Erythroblast (primary cell): Measurements from ENCODE around the gene ITPR1.

Experiments used
- DNase-seq, 2 experiments: peaks; one replicate each; lab custom pipeline; 2025; lab: John Stamatoyannopoulos, UW
- GATA1 ChIP-seq: IDR thresholded peaks from 2 replicates; pipeline ENCODE4 v1.6.1; 2011; ENCODE audit warnings: low read depth, mild to moderate bottlenecking, control low read depth, low read length, moderate library complexity
- POLR2A ChIP-seq: IDR thresholded peaks from 2 replicates; pipeline ENCODE4 v1.6.1; 2011; ENCODE audit warnings: mild to moderate bottlenecking, low read length

Gene ITPR1

GRCh38 chr3:4525560-4526223 lies 32.5 kb downstream of the ITPR1 start:
- no peak for DNase-seq
- TF ChIP-seq POLR2A (no peak), GATA1 (no peak)

GRCh38 chr3:4528320-4528719 lies 35.2 kb downstream of the ITPR1 start:
- DNase-seq, result no peak
- no peak for TF ChIP-seq POLR2A
- TF ChIP-seq GATA1, result no peak

- DNase-seq, result no peak
- TF ChIP-seq GATA1 (no peak), POLR2A (no peak)
These were observed 35.9 kb downstream of the ITPR1 start for GRCh38 chr3:4528819-4529600.

DNA sequence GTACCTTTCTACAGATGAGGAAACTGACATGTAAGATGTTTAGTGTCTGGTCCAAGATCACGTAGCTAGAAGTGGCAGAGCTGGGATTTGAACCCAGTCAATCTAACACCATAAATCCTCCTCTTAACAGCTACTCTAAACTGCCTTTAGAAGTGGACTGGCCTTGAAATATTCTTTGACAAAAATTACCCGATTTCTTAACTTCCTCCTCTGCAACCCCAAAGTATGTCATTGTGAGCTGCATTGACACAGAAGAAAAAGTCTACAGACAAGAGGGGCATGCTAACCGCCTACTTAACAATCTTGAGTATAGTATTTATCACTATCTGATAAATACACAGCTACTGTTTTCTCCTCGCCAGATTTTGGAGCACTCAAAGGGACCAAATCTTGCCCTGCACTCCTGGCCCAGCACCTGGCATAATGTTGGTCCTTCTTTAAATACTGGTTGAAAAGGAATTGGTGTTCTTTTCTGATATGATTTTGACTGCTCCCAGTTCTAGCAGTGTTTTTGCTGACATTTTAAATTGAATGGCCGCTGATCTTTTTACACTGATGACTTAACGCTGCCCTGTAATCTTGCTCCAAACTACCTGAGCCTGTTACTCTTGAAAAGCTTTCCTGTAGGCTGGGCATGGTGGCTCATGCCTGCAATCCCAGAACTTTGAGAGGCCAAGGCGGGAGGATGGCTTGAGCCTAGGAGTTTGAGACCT lies 36.9 kb downstream of the ITPR1 start:
- no peak for DNase-seq
- no peak for TF ChIP-seq POLR2A
- TF ChIP-seq GATA1, result no peak

DNA sequence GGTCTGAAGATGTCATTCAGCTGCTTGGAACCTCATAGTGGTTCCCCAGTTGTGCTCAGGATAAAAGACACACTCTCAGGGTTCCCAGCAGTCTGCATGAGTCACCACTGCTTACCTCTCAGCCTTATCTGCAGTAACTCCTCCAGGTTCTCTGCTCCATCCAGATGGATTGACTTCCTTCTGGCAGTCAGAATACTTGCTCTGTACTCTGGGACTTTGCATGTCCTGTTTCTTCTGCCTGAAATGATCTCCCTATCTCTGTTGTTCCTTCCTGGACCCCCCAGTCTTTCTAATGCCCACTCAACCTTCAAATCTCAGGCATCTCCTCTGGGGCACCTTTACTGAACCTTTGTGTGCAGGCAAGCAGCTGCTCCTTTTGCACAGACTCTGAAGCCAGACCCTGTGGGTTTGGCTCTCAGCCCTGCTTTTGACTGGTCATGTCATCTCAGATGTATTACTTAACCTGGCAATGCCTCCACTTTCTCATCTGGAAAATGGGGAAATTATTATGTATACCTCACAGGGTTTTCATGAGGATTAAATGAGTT lies 38.4 kb downstream of the ITPR1 start:
- no peak for DNase-seq
- TF ChIP-seq GATA1, result no peak
- no peak for TF ChIP-seq POLR2A

- DNase-seq, result no peak
- TF ChIP-seq POLR2A, result no peak
- TF ChIP-seq GATA1, result no peak
These were observed 39.5 kb downstream of the ITPR1 start for GRCh38 chr3:4532535-4533112.

DNA sequence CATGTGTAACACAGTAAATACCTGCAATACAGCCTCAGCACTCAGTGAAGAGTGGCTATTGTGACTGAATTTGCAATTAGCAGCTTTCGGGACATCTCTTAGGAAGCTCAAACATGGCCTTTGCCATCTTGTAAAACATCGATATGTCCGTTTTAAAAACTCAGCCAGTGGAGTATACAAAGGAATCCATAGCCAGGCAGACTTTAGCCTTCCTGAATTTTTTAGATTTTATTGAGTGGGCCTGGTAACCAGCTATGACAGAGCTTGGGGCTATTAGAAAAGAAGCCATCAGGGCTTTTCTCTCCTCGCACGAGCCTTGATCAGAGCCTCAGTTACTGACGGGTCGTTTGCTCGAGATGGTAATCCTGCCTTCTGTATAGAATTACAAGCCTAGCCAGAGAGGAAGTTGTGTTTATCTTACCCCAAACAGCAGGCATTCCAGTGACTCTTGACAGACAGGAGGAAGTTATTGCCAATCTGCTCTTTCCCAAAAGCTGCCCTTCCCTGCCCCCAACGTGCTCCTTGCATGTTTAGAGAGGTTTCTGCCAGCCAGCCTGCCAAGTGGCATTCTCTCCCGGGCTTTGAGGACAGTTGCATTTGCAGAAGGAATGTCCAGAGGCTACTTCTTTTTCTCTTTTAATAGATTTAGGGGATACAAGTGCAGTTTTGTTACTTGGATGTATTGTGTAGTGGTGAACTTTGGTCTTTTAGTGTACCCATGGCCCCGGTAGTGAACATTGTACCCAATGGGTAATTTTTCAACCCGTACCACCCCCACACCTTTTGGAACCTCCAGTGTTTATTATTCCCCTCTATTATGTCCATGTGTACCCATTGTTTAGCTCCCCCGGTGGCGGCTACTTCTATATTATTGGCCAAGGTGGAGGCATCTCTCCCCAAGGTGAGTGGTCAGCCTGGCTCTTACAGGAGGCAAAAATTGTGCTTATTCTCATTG lies 40.6 kb downstream of the ITPR1 start:
- TF ChIP-seq POLR2A, result no peak
- TF ChIP-seq GATA1, result no peak

GRCh38 chr3:4534906-4535305 lies 41.8 kb downstream of the ITPR1 start:
- DNase-seq, result no peak
- no peak for TF ChIP-seq GATA1
- TF ChIP-seq POLR2A, result no peak

More for the DNA sequence above, 40.6 kb downstream of the ITPR1 start:
- DNase-seq, result peak; percentile 19 to 67

DNA sequence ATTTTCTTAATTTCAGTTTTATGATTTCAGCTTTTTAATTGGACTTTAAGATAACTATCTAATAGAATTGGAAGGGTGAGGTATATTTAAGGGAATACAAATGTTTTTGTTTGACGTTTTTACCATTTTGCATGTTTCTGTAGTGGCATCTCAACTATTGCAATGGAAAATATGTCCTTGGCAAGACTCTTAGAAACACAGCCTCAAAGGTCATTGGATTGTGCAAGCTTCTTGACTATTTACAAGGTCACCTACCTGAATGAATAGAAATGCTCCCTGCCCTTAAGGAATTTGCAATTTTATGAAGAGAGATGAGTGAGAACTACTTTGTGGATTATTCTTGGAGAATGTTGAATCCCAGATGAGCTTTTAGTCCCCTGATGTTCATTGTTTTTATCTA lies 43.1 kb downstream of the ITPR1 start:
- no peak for TF ChIP-seq GATA1
- no peak for TF ChIP-seq POLR2A
- DNase-seq, result no peak

GRCh38 chr3:4540267-4540666 lies 47.1 kb downstream of the ITPR1 start:
- no peak for DNase-seq
- TF ChIP-seq GATA1 (no peak), POLR2A (no peak)

- TF ChIP-seq POLR2A, result no peak
- no peak for DNase-seq
These were observed 50.0 kb downstream of the ITPR1 start for GRCh38 chr3:4543110-4543509.

- DNase-seq, result peak; percentile 30 to 66
- TF ChIP-seq GATA1, result no peak
- TF ChIP-seq POLR2A, result no peak
These were observed 53.4 kb downstream of the ITPR1 start for GRCh38 chr3:4546346-4547178.
